Calu3 (cell line): ENCODE results near the gene TUBA4A. TPM values are rescaled to one million over a fixed set of nuclear protein-coding genes. Genes with fewer than 3 reads are reported as not detected.

Experiments used
- Bru-seq: library from RNA; stranded (reverse); fragments of 400-500 nt; gene quantifications from one replicate; lab custom pipeline; 2021; lab: Mats Ljungman, UMichigan
- BruChase-seq, 2 experiments: library from RNA; stranded (reverse); fragments of 400-500 nt; gene quantifications; one replicate each; lab custom pipeline; 2021; lab: Mats Ljungman, UMichigan
- BruUV-seq: library from RNA; stranded (reverse); fragments of 400-500 nt; replicated peaks from 2 replicates; lab custom pipeline; 2021; lab: Mats Ljungman, UMichigan
- CTCF ChIA-PET: fragments of 300-600 bp; sonication (Branson Sonifier 250); formaldehyde crosslinking; loops from one replicate; lab custom pipeline; 2022; ENCODE audit warnings: antibody characterized with exemption; lab: Charles Lee
- DNase-seq: peaks from one replicate; pipeline ENCODE4 v3.0.0; 2022
- H3K27ac Mint-ChIP-seq: one replicate; pipeline ENCODE4 v1.8.0; 2022; ENCODE audit warnings: mixed read lengths; ENCODE audit not compliant: unreplicated experiment
- H3K27me3 Mint-ChIP-seq: one replicate; pipeline ENCODE4 v1.8.0; 2022; ENCODE audit warnings: mixed read lengths; ENCODE audit not compliant: unreplicated experiment
- H3K36me3 Mint-ChIP-seq: one replicate; pipeline ENCODE4 v1.8.0; 2022; ENCODE audit warnings: mild to moderate bottlenecking, moderate library complexity, mixed read lengths; ENCODE audit not compliant: insufficient read depth, unreplicated experiment
- H3K4me1 Mint-ChIP-seq: one replicate; pipeline ENCODE4 v1.8.0; 2022; ENCODE audit warnings: mild to moderate bottlenecking, low read depth, mixed read lengths; ENCODE audit not compliant: unreplicated experiment
- H3K4me3 Mint-ChIP-seq: one replicate; pipeline ENCODE4 v1.8.0; 2022; ENCODE audit warnings: mild to moderate bottlenecking, low read depth, moderate library complexity, mixed read lengths; ENCODE audit not compliant: unreplicated experiment
- H3K9me3 Mint-ChIP-seq: one replicate; pipeline ENCODE4 v1.8.0; 2022; ENCODE audit warnings: low read depth, mixed read lengths; ENCODE audit not compliant: unreplicated experiment
- intact Hi-C: fragments of 100-400 bp; cut with micrococcal nuclease; formaldehyde crosslinking; loops from one replicate; pipeline ENCODE4 v1.10.0; 2022; ENCODE audit not compliant: unreplicated experiment
- long read RNA-seq: library from polyadenylated mRNA; stranded (forward); transcript quantifications from one replicate; pipeline ENCODE4 v2.0.0, GENCODE V29; 2022
- total RNA-seq: library from RNA; stranded (reverse); gene quantifications from 2 replicates; pipeline ENCODE4 v1.2.3, GENCODE V29; 2022
- TF ChIP-seq, protein P1 (sequence below): fragments of 200-600 bp; IDR thresholded peaks from one replicate; pipeline ENCODE4 v1.8.0; 2022; ENCODE audit warnings: antibody characterized with exemption; ENCODE audit not compliant: unreplicated experiment

TUBA4A gene
- total RNA-seq (68.8 and 97.9 TPM in 2 replicates), Bru-seq, nascent RNA (percentile 54 among the genes with signal in this experiment), BruChase-seq, experiment 1, labeled RNA remaining after a 6-hour chase (percentile 84 among the genes with signal in this experiment), BruChase-seq, experiment 2, labeled RNA remaining after a 2-hour chase (percentile 81 among the genes with signal in this experiment)
- long read RNA-seq, transcript TUBA4A-201 (4 exons, 2,162 nt): major isoform, 50 of 80 reads
- long read RNA-seq, partial matches to known transcripts: 21 of 80 reads
- long read RNA-seq, other reads (novel, unspliced or antisense): 2 of 80 reads

DNA sequence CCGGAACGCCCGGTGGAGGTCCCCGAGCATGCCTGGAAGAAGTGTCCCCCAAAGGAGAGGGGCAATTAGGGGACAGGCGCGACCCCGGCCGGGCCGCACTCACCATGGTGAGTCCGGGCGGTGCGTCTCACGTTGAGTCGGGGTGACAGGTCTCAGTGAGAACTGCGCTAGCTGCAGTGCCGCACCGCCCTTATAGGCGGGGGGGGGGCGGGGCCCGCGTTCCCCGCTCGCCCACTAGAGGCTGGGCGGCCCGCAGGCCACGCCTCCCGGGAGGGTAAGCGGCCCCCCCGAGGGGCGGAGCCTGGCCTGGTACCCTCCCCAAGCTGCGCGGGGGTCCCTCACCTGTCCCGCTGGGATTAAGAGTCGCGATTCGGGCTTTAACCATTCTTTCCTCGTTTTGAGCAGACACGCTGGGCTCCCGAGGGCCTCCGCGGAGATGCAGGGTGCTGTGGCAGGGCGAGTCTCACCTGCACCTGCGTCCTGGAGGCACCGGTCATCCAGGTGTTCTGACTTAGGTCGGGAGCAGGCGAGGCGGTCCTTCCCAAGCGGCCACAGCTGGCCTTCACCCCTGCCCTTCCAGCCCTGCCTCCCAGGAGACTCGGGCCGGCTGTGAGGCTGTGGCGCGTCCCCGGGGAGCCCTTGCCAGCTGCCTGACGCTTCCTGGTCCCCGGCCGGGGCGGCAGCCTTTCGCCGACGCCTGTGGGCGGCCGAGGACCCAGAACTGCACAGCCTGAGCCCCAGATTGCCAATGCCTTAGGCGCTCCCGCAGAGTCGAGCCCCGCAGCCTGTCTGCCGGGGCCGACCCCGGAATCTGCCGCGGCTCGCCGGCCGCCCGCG, at the start of gene TUBA4A:
Gene TUBA4A, minus strand, starts transcription at position 166 of the 837 bp plus-strand sequence. Its CDS starts 60 bp downstream, at position 106.
- intact Hi-C loops: loop anchor here (5.0 kb wide), 1 partner anchor 43 kb away; no protein-coding TSS in a partner anchor
- peaks cover 51% of the 10 kb centered on the region for H3K36me3 Mint-ChIP-seq
- no TSS peak for BruUV-seq
- peaks cover 45% of the 10 kb centered on the region for H3K4me1 Mint-ChIP-seq
- H3K27ac Mint-ChIP-seq: peak within 1 kb of the TSS; percentile 70
- TF ChIP-seq, protein P1, sequence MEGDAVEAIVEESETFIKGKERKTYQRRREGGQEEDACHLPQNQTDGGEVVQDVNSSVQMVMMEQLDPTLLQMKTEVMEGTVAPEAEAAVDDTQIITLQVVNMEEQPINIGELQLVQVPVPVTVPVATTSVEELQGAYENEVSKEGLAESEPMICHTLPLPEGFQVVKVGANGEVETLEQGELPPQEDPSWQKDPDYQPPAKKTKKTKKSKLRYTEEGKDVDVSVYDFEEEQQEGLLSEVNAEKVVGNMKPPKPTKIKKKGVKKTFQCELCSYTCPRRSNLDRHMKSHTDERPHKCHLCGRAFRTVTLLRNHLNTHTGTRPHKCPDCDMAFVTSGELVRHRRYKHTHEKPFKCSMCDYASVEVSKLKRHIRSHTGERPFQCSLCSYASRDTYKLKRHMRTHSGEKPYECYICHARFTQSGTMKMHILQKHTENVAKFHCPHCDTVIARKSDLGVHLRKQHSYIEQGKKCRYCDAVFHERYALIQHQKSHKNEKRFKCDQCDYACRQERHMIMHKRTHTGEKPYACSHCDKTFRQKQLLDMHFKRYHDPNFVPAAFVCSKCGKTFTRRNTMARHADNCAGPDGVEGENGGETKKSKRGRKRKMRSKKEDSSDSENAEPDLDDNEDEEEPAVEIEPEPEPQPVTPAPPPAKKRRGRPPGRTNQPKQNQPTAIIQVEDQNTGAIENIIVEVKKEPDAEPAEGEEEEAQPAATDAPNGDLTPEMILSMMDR: no peak
- CTCF ChIA-PET: interaction anchor here (0.7 to 3.2 kb wide), 8 partner anchors 9 to 48 kb away, joined by 3 to 10 read pairs (median 4); partner anchors contain the start of genes DNAJB2, GLB1L, STK16 and ZFAND2B
- H3K9me3 Mint-ChIP-seq: no peaks in the 10 kb centered on the region
- H3K4me3 Mint-ChIP-seq: peak within 1 kb of the TSS; percentile 95
- H3K27me3 Mint-ChIP-seq: peaks cover 1% of the 10 kb centered on the region
- peak; percentile 87 for DNase-seq

GRCh38 chr2:219302412-219302968, 48.8 kb upstream of the TUBA4A start:
- intact Hi-C loops: no loop called here
- peaks cover 84% of the 10 kb centered on the region for H3K27me3 Mint-ChIP-seq
- no peak for DNase-seq
- TF ChIP-seq, protein P1: no peak
- no peaks in the 10 kb centered on the region for H3K9me3 Mint-ChIP-seq
- H3K4me1 Mint-ChIP-seq: no peaks in the 10 kb centered on the region
- no peaks in the 10 kb centered on the region for H3K36me3 Mint-ChIP-seq
- no TSS peak for BruUV-seq
- CTCF ChIA-PET: no interaction called here
- no peak overlapping the region for H3K27ac Mint-ChIP-seq
- no peak overlapping the region for H3K4me3 Mint-ChIP-seq

DNA sequence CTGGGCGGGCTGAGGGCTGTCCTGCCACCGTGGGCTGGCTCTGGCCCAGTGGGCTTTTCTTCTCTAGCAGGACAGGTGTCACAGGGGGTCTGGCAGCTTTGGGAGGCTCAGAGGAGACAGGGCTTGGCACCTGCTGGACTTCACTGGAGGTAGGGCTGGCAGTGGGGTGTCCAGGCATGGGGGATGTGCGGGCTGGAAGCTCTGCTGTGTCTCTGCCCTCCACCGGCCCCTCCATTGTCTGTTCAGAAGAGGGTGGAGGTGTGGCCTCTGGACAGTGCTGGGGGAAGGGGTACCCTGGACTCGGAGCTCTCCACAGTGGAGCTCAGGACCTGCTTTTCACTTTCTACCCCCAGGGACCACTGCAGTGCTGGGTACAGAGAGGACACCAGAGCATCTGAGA, 46.3 kb upstream of the TUBA4A start:
- TF ChIP-seq, protein P1: no peak
- Mint-ChIP-seq H3K9me3 (no peaks in the 10 kb centered on the region), H3K27me3 (peaks cover 59% of the 10 kb centered on the region), H3K4me3 (no peak overlapping the region), H3K27ac (no peak overlapping the region), H3K36me3 (peaks cover 3% of the 10 kb centered on the region), H3K4me1 (no peaks in the 10 kb centered on the region)
- no TSS peak for BruUV-seq
- DNase-seq: no peak
- CTCF ChIA-PET: no interaction called here
- intact Hi-C loops: no loop called here

GRCh38 chr2:219299372-219299760, 45.6 kb upstream of the TUBA4A start:
- CTCF ChIA-PET: interaction anchor here (0.6 kb wide), 1 partner anchor 76 kb away, joined by 5 read pairs; no protein-coding TSS in a partner anchor
- TF ChIP-seq, protein P1: no peak
- BruUV-seq: no TSS peak

More at GRCh38 chr2:219299372-219299760, 45.6 kb upstream of the TUBA4A start:
- no peak overlapping the region for H3K4me3 Mint-ChIP-seq
- intact Hi-C loops: loop anchor here (5.0 kb wide), 2 partner anchors 47 to 122 kb away; partner anchors contain the start of genes CNPPD1, RETREG2, TUBA4A and TUBA4B
- H3K27ac Mint-ChIP-seq: no peak overlapping the region
- H3K27me3 Mint-ChIP-seq: peaks cover 53% of the 10 kb centered on the region
- no peaks in the 10 kb centered on the region for H3K4me1 Mint-ChIP-seq
- peaks cover 4% of the 10 kb centered on the region for H3K36me3 Mint-ChIP-seq
- DNase-seq: no peak
- no peaks in the 10 kb centered on the region for H3K9me3 Mint-ChIP-seq
